Lower lobe of right lung (tissue), 2 donors: Measurements from ENCODE around the gene SRSF3. TPM values are rescaled to one million over a fixed set of nuclear protein-coding genes. Genes with fewer than 3 reads are reported as not detected.
A peak's percentile ranks its signal among the peaks of the same experiment; 100 is the strongest.

Source experiments
- ATAC-seq, 2 donors: fragments of 200-7000 bp; cut with Tn5 transposase; one replicate each; pipeline ENCODE4 v1.9.1; 2020 to 2022; ENCODE audit warnings: mild to moderate bottlenecking in 2 of 2, moderate library complexity in 2 of 2
- DNase-seq: peaks from one replicate; pipeline ENCODE4 v3.0.0-alpha.2; 2020
- H3K27ac ChIP-seq: fragments of 200-600 bp; one replicate; pipeline ENCODE4 v1.8.0; 2022
- H3K27me3 ChIP-seq: fragments of 200-600 bp; one replicate; pipeline ENCODE4 v1.8.0; 2022; ENCODE audit warnings: low read depth
- H3K36me3 ChIP-seq: fragments of 200-600 bp; one replicate; pipeline ENCODE4 v1.8.0; 2022; ENCODE audit warnings: mild to moderate bottlenecking
- H3K4me1 ChIP-seq: fragments of 200-600 bp; one replicate; pipeline ENCODE4 v1.8.0; 2022
- H3K4me3 ChIP-seq: fragments of 200-600 bp; one replicate; pipeline ENCODE4 v1.8.0; 2022; ENCODE audit warnings: mild to moderate bottlenecking
- H3K9me3 ChIP-seq: fragments of 200-600 bp; one replicate; pipeline ENCODE4 v1.8.0; 2022
- intact Hi-C: fragments of 100-400 bp; cut with DNase I; formaldehyde crosslinking; loops from one replicate; pipeline ENCODE4 v1.11.0; 2022
- total RNA-seq: library from RNA; stranded (reverse); fragmentation: NEBNext Ultra II Directional; extraction: Animal tissue kit (Norgen Biotek cat#: 25700); gene quantifications from one replicate; pipeline ENCODE4 v1.2.1, GENCODE V29; 2021
- TF ChIP-seq, protein P1 (sequence below): fragments of 200-600 bp; IDR thresholded peaks from one replicate; pipeline ENCODE4 v1.8.0; 2022; ENCODE audit warnings: antibody characterized with exemption, mild to moderate bottlenecking
- donor health status: DM: no; HTN: yes; CAD: no; lungs with severe emphysema.

Gene SRSF3
- total RNA-seq, 1 donor from 2014 or later = 180 TPM

DNA sequence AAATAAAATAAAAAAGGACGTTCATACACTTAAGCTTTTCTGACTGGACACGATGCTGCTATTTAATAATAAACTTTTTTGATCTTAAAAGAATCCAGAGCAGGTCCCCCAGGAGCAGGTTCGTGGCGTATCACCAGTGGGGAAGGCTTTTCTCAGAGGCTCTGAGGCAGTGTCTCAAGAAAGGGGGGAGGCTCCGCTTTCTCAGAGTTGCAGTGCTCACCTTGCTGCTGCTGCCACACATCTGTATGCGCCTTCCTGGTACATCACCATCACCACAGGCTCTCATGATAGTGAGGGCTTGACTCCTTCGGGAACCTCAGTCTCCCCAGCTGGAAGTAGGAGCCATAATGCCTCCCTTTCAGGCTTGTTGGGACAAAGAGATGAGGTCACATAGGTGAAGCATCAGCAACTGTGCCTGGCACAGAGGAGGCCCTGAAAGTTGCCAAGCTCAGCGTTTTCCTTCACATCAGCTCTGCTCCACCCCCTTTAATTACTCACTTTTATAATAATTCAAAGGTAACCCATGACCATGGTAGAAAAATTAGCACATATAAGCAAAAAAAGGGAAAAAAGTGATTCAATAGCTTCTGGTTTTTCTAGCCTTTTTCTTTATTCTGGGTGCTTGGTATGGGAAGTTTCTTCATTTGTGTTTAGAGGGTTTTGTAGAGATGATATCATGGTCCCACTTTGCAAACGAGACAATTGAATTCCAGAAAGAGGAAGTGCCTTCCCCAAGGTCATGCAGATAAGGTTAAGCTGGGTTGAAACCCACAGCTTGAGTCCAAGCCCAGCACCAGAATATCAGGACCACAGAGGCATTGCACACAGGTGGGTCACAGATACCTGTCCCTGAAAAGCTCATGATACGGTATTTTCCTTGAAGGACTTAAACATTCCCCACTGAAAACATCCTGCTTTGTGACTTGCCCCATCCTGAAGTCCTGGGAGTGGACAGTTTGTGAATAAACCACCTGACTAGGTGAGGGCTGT is 24.5 kb downstream of the SRSF3 start:
- intact Hi-C loops = no loop called here
- Histone ChIP-seq H3K27ac (no peak overlapping the region), H3K27me3 (no peaks in the 10 kb centered on the region), H3K4me3 (no peak overlapping the region), H3K9me3 (no peaks in the 10 kb centered on the region), H3K36me3 (peaks cover 10% of the 10 kb centered on the region), H3K4me1 (peaks cover 41% of the 10 kb centered on the region)
- ATAC-seq = no peak
- DNase-seq = no peak
- TF ChIP-seq, protein P1, sequence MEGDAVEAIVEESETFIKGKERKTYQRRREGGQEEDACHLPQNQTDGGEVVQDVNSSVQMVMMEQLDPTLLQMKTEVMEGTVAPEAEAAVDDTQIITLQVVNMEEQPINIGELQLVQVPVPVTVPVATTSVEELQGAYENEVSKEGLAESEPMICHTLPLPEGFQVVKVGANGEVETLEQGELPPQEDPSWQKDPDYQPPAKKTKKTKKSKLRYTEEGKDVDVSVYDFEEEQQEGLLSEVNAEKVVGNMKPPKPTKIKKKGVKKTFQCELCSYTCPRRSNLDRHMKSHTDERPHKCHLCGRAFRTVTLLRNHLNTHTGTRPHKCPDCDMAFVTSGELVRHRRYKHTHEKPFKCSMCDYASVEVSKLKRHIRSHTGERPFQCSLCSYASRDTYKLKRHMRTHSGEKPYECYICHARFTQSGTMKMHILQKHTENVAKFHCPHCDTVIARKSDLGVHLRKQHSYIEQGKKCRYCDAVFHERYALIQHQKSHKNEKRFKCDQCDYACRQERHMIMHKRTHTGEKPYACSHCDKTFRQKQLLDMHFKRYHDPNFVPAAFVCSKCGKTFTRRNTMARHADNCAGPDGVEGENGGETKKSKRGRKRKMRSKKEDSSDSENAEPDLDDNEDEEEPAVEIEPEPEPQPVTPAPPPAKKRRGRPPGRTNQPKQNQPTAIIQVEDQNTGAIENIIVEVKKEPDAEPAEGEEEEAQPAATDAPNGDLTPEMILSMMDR = no peak

DNA sequence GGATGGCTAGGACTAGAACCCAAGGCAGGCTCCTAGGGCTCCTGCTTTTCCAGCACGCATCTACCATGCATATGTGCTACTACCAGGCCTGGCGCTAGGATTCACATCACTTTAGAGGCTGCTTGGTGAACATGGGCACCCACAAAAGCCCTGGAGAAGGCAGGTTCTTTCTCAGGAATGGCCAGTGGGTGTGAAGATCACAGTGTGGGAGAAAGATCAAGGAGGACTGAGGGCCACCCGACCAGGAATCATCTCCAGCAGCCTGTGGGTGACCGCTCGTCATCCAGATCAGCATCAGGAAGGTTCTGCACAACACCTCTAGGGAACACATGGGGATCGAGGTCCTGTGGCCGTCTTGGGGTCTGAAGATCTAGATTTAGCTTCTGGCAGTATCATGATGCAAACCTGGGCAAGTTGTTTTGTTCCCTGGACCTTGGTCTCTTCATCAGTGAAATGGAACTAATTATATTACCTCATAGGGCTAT is 27.3 kb downstream of the SRSF3 start:
- Histone ChIP-seq H3K36me3 (no peaks in the 10 kb centered on the region), H3K9me3 (no peaks in the 10 kb centered on the region), H3K27ac (no peak overlapping the region), H3K4me1 (peaks cover 47% of the 10 kb centered on the region), H3K4me3 (no peak overlapping the region), H3K27me3 (no peaks in the 10 kb centered on the region)
- DNase-seq (no peak), ATAC-seq (no peak)
- intact Hi-C loops = loop anchor here (10.0 kb wide), 2 partner anchors 53 to 133 kb away; partner anchors contain the start of gene CDKN1A
- TF ChIP-seq, protein P1 = no peak

DNA sequence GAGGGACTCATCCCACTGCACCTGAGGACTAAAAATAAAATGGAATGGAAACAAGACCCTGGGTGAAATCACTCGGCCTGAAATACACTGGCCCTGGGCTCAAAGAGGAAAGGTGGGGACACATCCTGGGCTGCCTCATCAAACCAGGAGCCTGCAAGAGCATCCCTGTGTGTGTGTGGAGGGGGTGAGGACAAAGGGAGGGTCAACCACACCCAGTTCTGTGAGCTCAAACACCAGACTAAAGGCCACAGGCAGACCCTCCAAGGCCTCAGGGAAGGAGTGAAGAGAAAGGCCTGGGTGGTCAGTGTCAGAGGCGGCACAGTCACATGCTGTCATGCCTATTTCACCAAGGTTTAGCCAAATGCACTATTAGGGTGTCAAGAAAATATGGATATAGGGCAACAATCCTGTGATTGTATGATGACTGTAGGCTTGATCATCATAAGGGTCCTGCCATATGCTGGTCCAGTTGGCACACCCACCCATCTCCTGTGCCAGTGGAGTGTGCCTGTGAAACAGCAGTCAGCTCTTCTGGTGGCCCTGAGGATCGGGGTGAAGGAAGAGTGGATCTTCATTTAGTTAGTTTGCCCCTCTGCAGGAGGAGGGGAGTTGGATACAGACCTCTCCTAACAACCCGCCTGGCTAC is 28.9 kb downstream of the SRSF3 start:
- H3K9me3 ChIP-seq = no peaks in the 10 kb centered on the region
- TF ChIP-seq, protein P1 = no peak
- ATAC-seq (no peak), DNase-seq (no peak)
- intact Hi-C loops = loop anchor here (10.0 kb wide), 2 partner anchors 52 to 132 kb away; partner anchors contain the start of gene CDKN1A
- H3K27ac ChIP-seq = no peak overlapping the region
- H3K4me1 ChIP-seq = peaks cover 47% of the 10 kb centered on the region
- no peaks in the 10 kb centered on the region for H3K27me3 ChIP-seq
- no peaks in the 10 kb centered on the region for H3K36me3 ChIP-seq
- H3K4me3 ChIP-seq = no peak overlapping the region

DNA sequence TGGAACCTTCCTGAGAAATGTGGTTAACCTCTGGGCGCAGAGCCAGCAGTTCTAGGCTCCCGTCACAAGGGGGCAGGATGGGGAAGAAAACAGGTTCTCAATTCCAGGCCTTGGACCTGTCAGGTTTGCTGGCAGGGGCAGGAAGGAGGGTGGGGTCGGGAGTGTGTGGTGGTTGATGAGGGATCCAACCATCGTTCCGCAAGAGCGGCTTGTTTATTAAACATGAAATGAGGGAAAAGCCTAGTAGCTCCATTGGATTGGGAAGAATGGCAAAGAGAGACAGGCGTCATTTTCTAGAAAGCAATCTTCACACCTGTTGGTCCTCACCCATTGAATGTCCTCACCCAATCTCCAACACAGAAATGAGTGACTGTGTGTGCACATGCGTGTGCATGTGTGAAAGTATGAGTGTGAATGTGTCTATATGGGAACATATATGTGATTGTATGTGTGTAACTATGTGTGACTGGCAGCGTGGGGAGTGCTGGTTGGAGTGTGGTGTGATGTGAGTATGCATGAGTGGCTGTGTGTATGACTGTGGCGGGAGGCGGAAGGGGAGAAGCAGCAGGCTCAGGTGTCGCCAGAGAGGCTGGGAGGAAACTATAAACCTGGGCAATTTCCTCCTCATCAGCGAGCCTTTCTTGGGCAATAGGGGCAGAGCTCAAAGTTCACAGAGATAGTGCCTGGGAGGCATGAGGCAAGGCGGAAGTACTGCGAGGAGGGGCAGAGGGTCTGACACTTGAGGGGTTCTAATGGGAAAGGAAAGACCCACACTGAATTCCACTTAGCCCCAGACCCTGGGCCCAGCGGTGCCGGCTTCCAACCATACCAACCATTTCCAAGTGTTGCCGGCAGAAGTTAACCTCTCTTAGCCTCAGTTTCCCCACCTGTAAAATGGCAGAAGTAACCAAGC is 29.6 kb downstream of the SRSF3 start:
- Histone ChIP-seq H3K27ac (no peak overlapping the region), H3K36me3 (no peaks in the 10 kb centered on the region), H3K9me3 (no peaks in the 10 kb centered on the region), H3K4me1 (peaks cover 55% of the 10 kb centered on the region), H3K4me3 (no peak overlapping the region), H3K27me3 (no peaks in the 10 kb centered on the region)
- intact Hi-C loops = loop anchor here (10.0 kb wide), 2 partner anchors 51 to 131 kb away; partner anchors contain the start of gene CDKN1A
- TF ChIP-seq, protein P1 = peak; percentile 89
- ATAC-seq (peak; percentile 75 to 79), DNase-seq (peak; percentile 85)
